Mononuclear cell (primary cell): ENCODE measurements around the gene ABCA9. TPM values are rescaled to one million over a fixed set of nuclear protein-coding genes. Genes with fewer than 3 reads are reported as not detected.

ENCODE experiments used
- H3K27me3 ChIP-seq: 2 replicates; pipeline ENCODE4 v1.6.0; 2011; ENCODE audit warnings: low read length, control low read depth; ENCODE audit not compliant: insufficient read depth
- H3K4me1 ChIP-seq: 2 replicates; pipeline ENCODE4 v1.5.1; 2011; ENCODE audit warnings: mild to moderate bottlenecking, low read length, control low read depth; ENCODE audit not compliant: insufficient read depth
- H3K4me3 ChIP-seq: 2 replicates; pipeline ENCODE4 v1.5.1; 2011; ENCODE audit warnings: mild to moderate bottlenecking, low read length, moderate library complexity
- H3K9me3 ChIP-seq: 2 replicates; pipeline ENCODE4 v1.5.1; 2011; ENCODE audit warnings: low read depth, mild to moderate bottlenecking, control low read depth, low read length
- total RNA-seq: library from RNA; depleted of rRNA; stranded (reverse); fragments of >200 nt; gene quantifications from one replicate; pipeline ENCODE4 v1.2.3, GENCODE V29; 2012

ABCA9 gene
- total RNA-seq, 1 donor: 0.42 TPM

- Histone ChIP-seq H3K4me3 (no peak overlapping the region), H3K9me3 (peaks cover 14% of the 10 kb centered on the region), H3K4me1 (peaks cover 3% of the 10 kb centered on the region), H3K27me3 (no peaks in the 10 kb centered on the region)
Measured at GRCh38 chr17:69058165-69058564, 2.6 kb downstream of the ABCA9 start.

DNA sequence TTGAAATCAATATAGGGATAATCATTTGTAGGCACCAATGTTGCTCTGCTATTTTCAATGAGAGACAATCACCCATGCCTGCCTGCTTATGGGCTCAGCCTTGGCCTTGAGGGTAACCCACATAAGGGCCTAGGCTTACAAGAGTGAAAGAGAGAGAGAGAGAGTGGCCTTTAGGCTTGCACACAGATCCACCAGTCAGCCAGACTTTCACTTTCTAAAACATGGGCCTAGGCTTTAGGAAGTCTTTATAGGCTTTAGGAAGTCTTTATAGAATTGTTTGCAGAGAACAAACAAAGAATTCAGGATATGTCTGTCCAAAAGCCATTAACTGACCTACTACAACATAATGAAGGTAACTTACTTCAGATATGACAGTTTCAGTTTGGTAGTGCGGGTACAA is 3.4 kb downstream of the ABCA9 start:
- Histone ChIP-seq H3K9me3 (peaks cover 14% of the 10 kb centered on the region), H3K27me3 (no peaks in the 10 kb centered on the region), H3K4me3 (no peak overlapping the region), H3K4me1 (no peaks in the 10 kb centered on the region)

- H3K4me1 ChIP-seq: peaks cover 2% of the 10 kb centered on the region
- peaks cover 14% of the 10 kb centered on the region for H3K9me3 ChIP-seq
- no peaks in the 10 kb centered on the region for H3K27me3 ChIP-seq
- no peak overlapping the region for H3K4me3 ChIP-seq
Measured at GRCh38 chr17:69056179-69056823, 4.4 kb downstream of the ABCA9 start.

DNA sequence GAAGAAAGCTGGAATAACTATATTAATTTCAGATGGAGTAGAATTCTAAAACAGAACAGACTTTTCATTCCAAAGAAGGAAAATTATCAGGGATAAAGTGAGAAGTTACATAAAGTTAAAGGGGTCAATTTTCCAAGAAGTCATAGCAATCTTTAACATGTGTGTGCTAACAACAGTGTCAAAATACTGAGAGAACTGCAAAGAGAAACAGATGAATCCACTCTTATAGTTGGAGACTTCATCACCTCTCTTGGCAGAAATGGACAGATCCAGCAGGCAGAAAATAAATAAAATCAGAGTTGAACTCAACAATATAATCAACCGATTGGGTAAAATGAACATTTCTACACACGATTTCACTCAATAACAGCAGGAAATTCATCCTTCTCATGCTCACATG is 5.4 kb downstream of the ABCA9 start:
- Histone ChIP-seq H3K9me3 (peaks cover 14% of the 10 kb centered on the region), H3K27me3 (no peaks in the 10 kb centered on the region), H3K4me1 (peaks cover 8% of the 10 kb centered on the region), H3K4me3 (no peak overlapping the region)

- Histone ChIP-seq H3K4me1 (peaks cover 27% of the 10 kb centered on the region), H3K4me3 (no peak overlapping the region), H3K9me3 (peaks cover 10% of the 10 kb centered on the region), H3K27me3 (no peaks in the 10 kb centered on the region)
Measured at GRCh38 chr17:69050999-69051775, 9.5 kb downstream of the ABCA9 start.

DNA sequence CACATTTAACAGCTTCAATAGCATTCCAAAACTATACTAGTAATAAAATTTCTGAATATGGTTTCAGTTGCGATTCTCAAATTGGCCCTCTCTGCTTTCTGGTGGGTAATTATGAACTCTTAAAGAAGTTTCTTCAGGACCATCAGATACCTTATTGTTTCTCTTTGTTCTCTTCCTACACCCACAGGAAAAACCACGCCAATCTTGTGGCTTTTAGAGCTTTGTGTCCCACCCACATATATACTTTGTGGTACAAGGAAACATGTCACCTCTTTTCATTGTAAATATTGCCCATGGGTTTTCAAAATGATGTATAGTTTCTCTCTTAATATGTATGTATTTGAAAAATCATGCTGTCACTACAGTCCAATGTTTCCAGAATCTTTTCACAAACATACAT is 12.1 kb downstream of the ABCA9 start:
- Histone ChIP-seq H3K27me3 (no peaks in the 10 kb centered on the region), H3K4me3 (no peak overlapping the region), H3K9me3 (no peaks in the 10 kb centered on the region), H3K4me1 (peaks cover 29% of the 10 kb centered on the region)

DNA sequence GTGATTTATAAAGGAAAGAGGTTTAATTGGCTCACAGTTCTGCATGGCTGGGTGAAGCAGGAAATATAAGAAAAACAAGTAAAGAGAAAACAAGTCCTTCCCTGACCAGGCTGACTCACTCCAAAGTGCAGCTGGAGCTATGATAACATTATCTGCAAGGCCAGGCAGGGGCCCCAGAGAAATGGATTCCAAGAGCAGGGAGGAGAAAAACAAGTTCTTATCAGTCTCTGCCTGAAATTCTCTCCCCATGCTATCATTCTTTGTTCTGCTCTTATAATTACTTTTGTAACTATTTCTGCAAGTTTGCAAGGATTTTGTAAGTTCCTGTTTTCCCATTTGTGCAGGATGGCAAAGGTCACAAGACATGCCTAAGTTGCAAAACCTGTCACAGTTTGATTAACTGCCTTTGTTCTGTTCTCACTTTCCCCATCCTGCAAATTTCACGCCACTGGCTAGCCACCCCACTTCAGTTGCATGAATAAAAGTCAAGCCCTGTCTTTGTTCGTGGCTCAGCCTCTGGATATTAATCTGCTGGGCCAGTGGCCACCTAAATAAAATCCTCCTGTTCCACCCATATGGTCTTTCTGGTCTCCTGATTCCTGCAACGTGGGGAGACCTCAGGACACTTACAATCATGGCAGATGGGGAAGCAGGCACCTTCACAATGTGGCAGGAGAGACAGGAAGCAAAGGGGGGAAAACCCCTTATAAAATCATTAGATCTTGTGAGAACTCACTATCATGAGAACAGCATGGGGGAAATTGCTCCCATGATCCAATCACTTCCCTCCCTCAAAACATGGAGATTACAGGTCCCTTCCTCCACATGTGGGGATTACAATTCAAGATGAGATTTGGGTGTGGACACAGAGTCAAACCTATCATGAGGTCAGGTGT is 13.1 kb downstream of the ABCA9 start:
- Histone ChIP-seq H3K27me3 (no peaks in the 10 kb centered on the region), H3K4me1 (peaks cover 29% of the 10 kb centered on the region), H3K4me3 (no peak overlapping the region), H3K9me3 (no peaks in the 10 kb centered on the region)

DNA sequence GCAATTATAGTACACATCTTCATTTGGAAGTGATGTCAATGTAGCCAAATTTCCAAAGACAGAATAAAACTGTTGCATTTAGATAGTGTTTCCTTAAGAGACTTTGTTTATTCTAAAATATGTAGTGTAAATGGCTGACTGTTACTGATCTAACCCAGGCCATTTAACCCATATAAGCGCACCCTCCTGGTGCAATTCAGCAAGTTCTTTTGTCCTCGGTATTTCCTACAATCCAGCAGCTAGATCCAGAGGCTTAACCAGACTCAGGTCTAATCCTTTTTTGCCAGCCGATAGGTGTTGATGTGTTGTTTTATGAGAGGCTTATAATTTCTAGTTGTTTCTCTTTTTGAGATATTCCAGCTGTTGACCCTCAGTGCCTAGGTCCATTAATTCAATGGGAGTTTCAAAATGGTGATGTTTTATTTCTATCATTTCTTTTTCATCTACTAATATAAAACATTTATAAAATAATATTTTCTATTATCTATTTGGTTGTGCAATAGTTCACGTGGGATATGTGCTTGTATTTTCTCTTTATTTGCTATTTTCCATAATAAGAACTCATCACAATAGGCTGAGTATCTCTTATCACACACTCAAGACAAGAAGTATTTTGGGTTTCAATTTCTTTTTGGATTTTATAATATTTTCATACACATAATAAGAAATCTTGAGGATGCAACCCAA is 14.5 kb downstream of the ABCA9 start:
- Histone ChIP-seq H3K9me3 (no peaks in the 10 kb centered on the region), H3K4me3 (no peak overlapping the region), H3K27me3 (no peaks in the 10 kb centered on the region), H3K4me1 (peaks cover 26% of the 10 kb centered on the region)

DNA sequence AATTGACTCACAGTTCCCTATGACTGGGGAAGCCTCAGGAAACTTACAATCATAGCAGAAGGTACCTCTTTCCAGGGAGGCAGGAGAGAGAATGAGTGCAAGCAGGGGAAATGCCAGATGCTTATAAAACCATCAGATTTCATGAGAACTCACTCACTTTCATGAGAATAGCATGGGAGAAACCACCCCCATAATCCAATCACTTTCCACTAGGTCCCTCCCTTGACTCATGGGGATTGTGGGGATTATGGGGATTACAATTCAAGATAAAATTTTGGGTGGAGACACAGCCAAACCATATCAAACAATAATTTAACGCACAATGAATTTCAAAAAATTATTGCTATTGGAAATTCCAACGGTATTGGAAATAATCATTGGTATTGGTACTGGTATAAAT is 15.1 kb downstream of the ABCA9 start:
- Histone ChIP-seq H3K9me3 (no peaks in the 10 kb centered on the region), H3K27me3 (no peaks in the 10 kb centered on the region), H3K4me3 (no peak overlapping the region), H3K4me1 (peaks cover 21% of the 10 kb centered on the region)

DNA sequence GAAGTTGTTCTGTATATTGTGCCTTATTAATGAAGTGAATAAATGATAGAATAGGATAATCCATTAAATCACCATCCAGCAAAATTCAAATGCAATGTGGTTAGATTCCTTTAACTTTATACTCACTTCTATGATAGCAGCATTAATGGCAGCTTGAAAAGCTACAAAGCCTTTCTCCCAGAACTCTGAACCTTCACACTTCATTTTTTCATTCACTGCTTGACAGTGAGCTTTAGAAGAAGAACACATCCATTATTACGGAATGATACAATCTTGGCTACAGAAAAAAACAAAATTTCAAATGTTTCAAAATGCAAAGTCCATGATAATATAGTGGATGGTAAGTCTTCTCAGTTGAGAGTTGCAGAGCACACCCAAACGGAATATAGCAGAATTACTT is 16.4 kb downstream of the ABCA9 start:
- Histone ChIP-seq H3K4me1 (peaks cover 21% of the 10 kb centered on the region), H3K9me3 (no peaks in the 10 kb centered on the region), H3K27me3 (no peaks in the 10 kb centered on the region), H3K4me3 (no peak overlapping the region)

- Histone ChIP-seq H3K4me3 (no peak overlapping the region), H3K27me3 (no peaks in the 10 kb centered on the region), H3K9me3 (no peaks in the 10 kb centered on the region)
Measured at GRCh38 chr17:69043098-69043734, 17.5 kb downstream of the ABCA9 start.

DNA sequence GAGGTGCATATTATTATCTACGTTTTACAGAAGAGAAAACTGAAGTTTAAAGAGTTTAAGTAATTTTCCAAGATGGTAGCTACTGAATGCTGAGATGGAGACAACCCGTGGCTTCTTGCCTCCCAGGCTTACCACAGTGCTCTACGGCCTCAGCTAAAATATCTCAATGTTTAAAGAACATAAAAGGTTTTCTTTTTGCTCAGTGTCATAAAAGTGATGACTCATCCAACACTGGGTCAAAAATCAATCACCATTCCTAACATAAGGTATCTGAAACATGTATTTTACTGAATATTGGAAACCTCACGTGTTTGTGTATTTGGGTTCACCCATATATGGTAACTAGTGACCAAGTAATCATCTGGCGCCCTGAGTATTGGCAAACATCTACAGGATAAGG is 18.4 kb downstream of the ABCA9 start:
- Histone ChIP-seq H3K27me3 (no peaks in the 10 kb centered on the region), H3K4me1 (peaks cover 9% of the 10 kb centered on the region)

More at GRCh38 chr17:69043098-69043734, 17.5 kb downstream of the ABCA9 start:
- H3K4me1 ChIP-seq: peaks cover 18% of the 10 kb centered on the region

GRCh38 chr17:69031839-69032238 is 28.9 kb downstream of the ABCA9 start:
- Histone ChIP-seq H3K4me3 (no peak overlapping the region), H3K9me3 (no peaks in the 10 kb centered on the region), H3K27me3 (no peaks in the 10 kb centered on the region), H3K4me1 (no peaks in the 10 kb centered on the region)

More for the DNA sequence above, 18.4 kb downstream of the ABCA9 start:
- H3K9me3 ChIP-seq: no peaks in the 10 kb centered on the region
- H3K4me3 ChIP-seq: no peak overlapping the region

DNA sequence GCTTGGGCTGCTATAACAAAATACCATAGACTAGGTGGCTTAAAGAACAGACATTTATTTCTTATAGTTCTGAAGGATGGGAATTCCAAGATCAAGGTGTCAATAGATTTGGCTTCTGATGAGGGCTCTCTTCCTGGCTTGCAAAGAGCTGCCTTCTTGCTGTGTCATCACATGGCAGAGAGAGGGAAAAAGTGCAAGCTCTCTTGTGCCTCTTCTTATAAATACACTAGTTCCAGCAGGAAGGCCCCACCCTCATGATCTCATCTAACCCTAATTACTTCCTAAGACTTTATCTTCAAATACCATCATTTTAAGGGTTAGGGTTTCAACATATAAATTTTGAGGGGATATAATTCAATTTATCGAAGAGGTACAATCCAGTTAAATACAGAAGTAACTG is 30.6 kb downstream of the ABCA9 start:
- no peaks in the 10 kb centered on the region for H3K4me1 ChIP-seq
- no peak overlapping the region for H3K4me3 ChIP-seq
- no peaks in the 10 kb centered on the region for H3K9me3 ChIP-seq
- H3K27me3 ChIP-seq: no peaks in the 10 kb centered on the region
